OCI-LY7 (cell line): ENCODE data around the gene EXOG. TPM values are rescaled to one million over a fixed set of nuclear protein-coding genes. Genes with fewer than 3 reads are reported as not detected.

ENCODE experiments used
- BruUV-seq: library from RNA; stranded (reverse); fragments of 400-500 nt; replicated peaks from 2 replicates; lab custom pipeline; 2021; lab: Mats Ljungman, UMichigan
- CTCF ChIA-PET: fragments of 300-600 bp; sonication (Branson Sonifier 250); formaldehyde crosslinking; loops from one replicate; lab custom pipeline; 2022; ENCODE audit warnings: antibody characterized with exemption; ENCODE audit not compliant: unreplicated experiment; lab: Charles Lee
- POLR2A ChIA-PET: fragments of 300-600 bp; sonication (Branson Sonifier 250); formaldehyde crosslinking; loops from one replicate; lab custom pipeline; 2022; ENCODE audit warnings: antibody characterized with exemption; lab: Charles Lee
- DNase-seq: peaks from one replicate; pipeline ENCODE4 v3.0.0-alpha.2; 2015; ENCODE audit warnings: low spot score
- H2AFZ ChIP-seq: fragments of 200-600 bp; sonication (generic), shearing (Covaris generic); 2 replicates; pipeline ENCODE4 v1.6.1; 2014; ENCODE audit warnings: mild to moderate bottlenecking, antibody characterized with exemption, low read length, moderate library complexity
- H3K27ac ChIP-seq: fragments of 200-600 bp; sonication (generic); 2 replicates; pipeline ENCODE4 v1.5.1; 2014; ENCODE audit warnings: mixed run types, low read depth, mild to moderate bottlenecking, moderate library complexity, low read length, inconsistent platforms; ENCODE audit not compliant: poor library complexity, severe bottlenecking
- H3K36me3 ChIP-seq: fragments of 200-600 bp; sonication (generic); 2 replicates; pipeline ENCODE4 v1.6.1; 2014; ENCODE audit warnings: mild to moderate bottlenecking, antibody characterized with exemption, low read length, moderate library complexity, mixed read lengths; ENCODE audit not compliant: insufficient read depth
- H3K4me1 ChIP-seq: fragments of 200-600 bp; sonication (generic); 2 replicates; pipeline ENCODE4 v1.5.1; 2014; ENCODE audit warnings: mild to moderate bottlenecking, low read length; ENCODE audit not compliant: insufficient read depth, poor library complexity, severe bottlenecking
- H3K4me2 ChIP-seq: fragments of 200-600 bp; sonication (generic); 2 replicates; pipeline ENCODE4 v1.6.1; 2014; ENCODE audit warnings: mild to moderate bottlenecking, low read length
- H3K4me3 ChIP-seq: fragments of 200-600 bp; sonication (generic); 2 replicates; pipeline ENCODE4 v1.5.1; 2014; ENCODE audit warnings: mild to moderate bottlenecking, low read depth, low read length; ENCODE audit not compliant: poor library complexity, severe bottlenecking
- H3K79me2 ChIP-seq: fragments of 200-600 bp; sonication (generic); 2 replicates; pipeline ENCODE4 v1.6.1; 2016; ENCODE audit warnings: low read depth, mild to moderate bottlenecking, low read length, moderate library complexity, mixed read lengths; ENCODE audit not compliant: insufficient read depth
- H3K9me2 ChIP-seq: fragments of 200-600 bp; sonication (generic); 2 replicates; pipeline ENCODE4 v1.6.1; 2016; ENCODE audit warnings: mild to moderate bottlenecking, low read length, mixed read lengths; ENCODE audit not compliant: insufficient read depth
- H3K9me3 ChIP-seq: fragments of 200-600 bp; sonication (generic); 2 replicates; pipeline ENCODE4 v1.6.1; 2014; ENCODE audit warnings: mild to moderate bottlenecking, mixed run types, low read length, mixed read lengths
- H4K20me1 ChIP-seq: fragments of 200-600 bp; sonication (generic); 2 replicates; pipeline ENCODE4 v1.6.1; 2014; ENCODE audit warnings: mild to moderate bottlenecking, antibody characterized with exemption, low read length, moderate library complexity, mixed read lengths; ENCODE audit not compliant: insufficient read depth
- EZH2phosphoT487 ChIP-seq: fragments of 200-600 bp; sonication (generic); IDR thresholded peaks from 2 replicates; pipeline ENCODE4 v1.6.1; 2018; ENCODE audit warnings: low read depth, borderline replicate concordance, mild to moderate bottlenecking, mixed run types, antibody characterized with exemption, low read length, moderate library complexity, mixed read lengths
- intact Hi-C: fragments of 100-400 bp; cut with micrococcal nuclease; formaldehyde crosslinking; loops from one replicate; pipeline ENCODE4 v1.10.0; 2022; ENCODE audit not compliant: unreplicated experiment
- total RNA-seq, 2 experiments: library from RNA; depleted of rRNA in 1 of 2; stranded (reverse); fragments of >200 nt in 1 of 2; shearing (Covaris generic) in 1 of 2; gene quantifications; 2 replicates each; pipeline ENCODE4 v1.2.3, GENCODE V29; 2014 to 2022
- TF ChIP-seq, protein P1 (sequence below): fragments of 200-600 bp; sonication (generic); conservative IDR thresholded peaks from 2 replicates; pipeline ENCODE4 v1.5.1; 2014; ENCODE audit warnings: mild to moderate bottlenecking, antibody characterized with exemption, low read length, moderate library complexity, mixed read lengths

The EXOG gene
- total RNA-seq, 2 experiments from 2014 or later, result 30.7 to 41.2 TPM

DNA sequence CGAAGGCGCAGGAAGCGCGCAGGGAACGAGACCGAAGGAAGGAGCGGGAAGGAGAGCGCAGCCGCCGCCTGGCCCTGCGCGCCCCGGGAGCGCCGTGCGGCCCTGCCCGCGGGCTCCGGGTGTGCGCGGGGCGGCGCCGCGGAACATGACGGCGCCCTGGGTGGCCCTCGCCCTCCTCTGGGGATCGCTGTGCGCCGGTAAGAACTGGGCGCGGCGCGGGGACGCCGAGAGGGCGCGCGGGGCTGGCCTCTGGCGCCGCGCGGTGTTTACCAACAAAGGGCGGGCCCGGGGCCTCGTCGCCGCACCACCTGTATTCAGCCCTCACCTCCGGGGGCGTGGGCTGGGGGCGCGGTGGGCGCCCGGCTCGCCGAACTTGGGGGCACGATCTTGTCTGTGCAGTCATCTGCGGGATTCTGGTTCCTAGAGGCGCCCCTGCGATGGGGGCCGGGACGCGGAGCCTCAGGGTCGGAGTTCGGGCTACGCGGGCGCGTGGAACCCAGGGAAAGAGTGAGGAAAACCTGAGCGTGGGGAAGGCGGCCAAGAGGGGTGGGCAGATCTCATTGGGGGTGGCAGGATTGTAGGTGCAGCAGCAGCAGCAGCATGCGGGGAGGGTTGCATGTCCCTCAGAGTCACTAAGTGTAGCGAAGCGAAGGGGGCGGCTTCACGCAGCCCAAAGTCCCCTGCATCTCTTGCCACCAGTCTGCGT, 41.8 kb upstream of the EXOG start:
- ChIA-PET POLR2A (no interaction called here), CTCF (no interaction called here)
- peak overlapping the region; percentile 72 for H3K4me3 ChIP-seq
- H2AFZ ChIP-seq, result peak overlapping the region; percentile 49; the same call in 1 of the 2 replicates
- no peaks in the 10 kb centered on the region for H3K9me2 ChIP-seq
- intact Hi-C loops, result no loop called here
- H3K9me3 ChIP-seq, result no peaks in the 10 kb centered on the region
- H3K4me2 ChIP-seq, result peak overlapping the region; percentile 94
- BruUV-seq, result no TSS peak
- no peaks in the 10 kb centered on the region for H3K4me1 ChIP-seq
- H3K27ac ChIP-seq, result no peak overlapping the region
- DNase-seq, result peak; percentile 32
- no peaks in the 10 kb centered on the region for H3K79me2 ChIP-seq
- no peak for TF ChIP-seq EZH2phosphoT487
- TF ChIP-seq, protein P1, sequence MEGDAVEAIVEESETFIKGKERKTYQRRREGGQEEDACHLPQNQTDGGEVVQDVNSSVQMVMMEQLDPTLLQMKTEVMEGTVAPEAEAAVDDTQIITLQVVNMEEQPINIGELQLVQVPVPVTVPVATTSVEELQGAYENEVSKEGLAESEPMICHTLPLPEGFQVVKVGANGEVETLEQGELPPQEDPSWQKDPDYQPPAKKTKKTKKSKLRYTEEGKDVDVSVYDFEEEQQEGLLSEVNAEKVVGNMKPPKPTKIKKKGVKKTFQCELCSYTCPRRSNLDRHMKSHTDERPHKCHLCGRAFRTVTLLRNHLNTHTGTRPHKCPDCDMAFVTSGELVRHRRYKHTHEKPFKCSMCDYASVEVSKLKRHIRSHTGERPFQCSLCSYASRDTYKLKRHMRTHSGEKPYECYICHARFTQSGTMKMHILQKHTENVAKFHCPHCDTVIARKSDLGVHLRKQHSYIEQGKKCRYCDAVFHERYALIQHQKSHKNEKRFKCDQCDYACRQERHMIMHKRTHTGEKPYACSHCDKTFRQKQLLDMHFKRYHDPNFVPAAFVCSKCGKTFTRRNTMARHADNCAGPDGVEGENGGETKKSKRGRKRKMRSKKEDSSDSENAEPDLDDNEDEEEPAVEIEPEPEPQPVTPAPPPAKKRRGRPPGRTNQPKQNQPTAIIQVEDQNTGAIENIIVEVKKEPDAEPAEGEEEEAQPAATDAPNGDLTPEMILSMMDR, result no peak
- H4K20me1 ChIP-seq, result no peaks in the 10 kb centered on the region
- H3K36me3 ChIP-seq, result no peaks in the 10 kb centered on the region

GRCh38 chr3:38454884-38455638, 41.1 kb upstream of the EXOG start:
- Histone ChIP-seq H3K36me3 (no peaks in the 10 kb centered on the region), H3K4me3 (peak overlapping the region; percentile 72), H3K4me1 (no peaks in the 10 kb centered on the region), H4K20me1 (no peaks in the 10 kb centered on the region), H3K27ac (no peak overlapping the region), H3K79me2 (no peaks in the 10 kb centered on the region), H2AFZ (peak overlapping the region; percentile 34; the same call in 1 of the 2 replicates), H3K9me2 (no peaks in the 10 kb centered on the region), H3K4me2 (peak overlapping the region; percentile 94), H3K9me3 (no peaks in the 10 kb centered on the region)
- intact Hi-C loops, result no loop called here
- CTCF ChIA-PET, result no interaction called here
- TF ChIP-seq, protein P1, result no peak
- TF ChIP-seq EZH2phosphoT487, result no peak
- BruUV-seq, result no TSS peak
- peak; percentile 56 for DNase-seq
- POLR2A ChIA-PET, result interaction anchor here (1.0 to 1.2 kb wide), 2 partner anchors 10 to 42 kb away, joined by 3 read pairs; no protein-coding TSS in a partner anchor
